Nucleus accumbens (tissue), 56 donors: ENCODE data around the gene LARGE2.

ENCODE experiments used
- DNase-seq, 56 donors: peaks; one replicate each; lab custom pipeline; 2025; lab: John Stamatoyannopoulos, UW

LARGE2 gene

DNA sequence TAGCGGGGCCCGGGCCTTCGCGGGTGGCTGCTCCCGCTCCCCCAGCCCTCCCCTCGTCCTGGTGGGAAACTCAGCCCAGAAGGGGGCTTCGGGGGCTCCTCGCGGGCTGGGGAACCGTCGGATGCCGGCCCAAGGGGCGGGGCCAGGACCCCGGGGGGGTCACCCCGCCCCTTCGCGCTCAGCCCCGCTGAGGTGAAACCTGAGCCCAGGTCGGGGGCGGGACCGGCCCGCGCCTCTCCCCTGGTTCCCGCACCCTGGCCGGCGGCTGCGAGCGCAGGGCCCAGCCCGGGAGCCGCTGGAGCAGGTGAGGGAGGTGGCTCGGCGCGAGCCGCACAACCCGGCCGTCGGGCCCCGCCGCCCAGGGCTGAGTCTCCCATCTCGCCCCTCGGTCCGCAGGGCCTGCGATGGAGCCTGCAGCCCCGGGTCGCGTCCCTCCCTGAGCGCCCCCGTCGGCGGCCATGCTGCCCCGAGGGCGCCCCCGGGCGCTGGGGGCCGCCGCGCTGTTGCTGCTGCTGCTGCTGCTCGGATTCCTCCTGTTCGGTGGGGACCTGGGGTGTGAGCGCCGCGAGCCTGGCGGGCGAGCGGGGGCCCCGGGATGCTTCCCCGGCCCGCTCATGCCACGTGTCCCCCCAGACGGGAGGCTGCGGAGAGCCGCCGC lies at the start of gene LARGE2:
Gene LARGE2 (plus strand): TSS at position 232 of the 658 bp plus-strand sequence. CDS start 227 bp downstream, at position 459.
- DNase-seq = no peak

- no peak for DNase-seq
These were observed 46.1 kb upstream of the LARGE2 start for GRCh38 chr11:45876401-45876800.

GRCh38 chr11:45877221-45877620 lies 45.2 kb upstream of the LARGE2 start:
- DNase-seq = no peak

GRCh38 chr11:45877845-45878244 lies 44.6 kb upstream of the LARGE2 start:
- DNase-seq = no peak

GRCh38 chr11:45879803-45880686 lies 42.4 kb upstream of the LARGE2 start:
- peak in 22 of 56 donors; percentile 15 to 72 (median 36) for DNase-seq

DNA sequence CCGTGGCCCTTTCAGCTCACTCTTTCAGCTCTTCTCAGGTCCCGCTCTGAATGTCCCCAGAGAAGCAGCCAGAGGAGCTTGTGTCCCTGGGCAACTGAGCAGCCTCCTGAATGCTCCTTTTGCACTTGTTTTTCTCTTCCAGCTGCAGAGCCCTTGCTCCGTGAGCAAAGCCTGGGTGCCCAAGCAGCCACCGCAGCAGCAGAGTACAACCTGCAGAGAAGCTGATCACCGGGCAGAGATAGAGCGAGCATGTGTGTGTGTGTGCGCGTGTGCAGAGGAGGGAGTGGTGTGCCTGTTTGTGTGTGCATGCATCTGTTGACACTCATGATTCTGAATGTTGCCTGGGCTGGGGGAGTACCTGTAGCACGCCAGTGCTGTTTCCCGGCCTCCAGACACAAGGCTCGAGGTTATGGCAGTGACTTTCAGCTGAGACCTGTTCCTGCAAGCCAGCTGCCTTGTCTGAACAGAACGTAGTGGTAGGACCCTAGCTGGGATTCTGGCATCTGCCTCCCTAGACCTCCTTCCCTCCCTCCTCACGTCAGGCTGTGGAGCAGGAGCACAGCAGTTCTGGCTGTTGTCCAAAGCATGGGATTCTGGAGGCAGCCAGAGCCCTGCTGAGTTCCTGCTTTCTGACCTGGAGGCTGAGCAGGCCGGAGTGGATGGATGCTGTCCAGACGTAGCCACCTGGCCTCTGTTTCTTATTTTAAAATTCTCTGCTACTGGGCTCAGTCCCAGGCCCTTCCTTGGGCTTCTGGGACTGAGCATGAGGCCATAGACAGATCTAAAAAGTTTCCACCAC lies 41.5 kb upstream of the LARGE2 start:
- no peak for DNase-seq

DNA sequence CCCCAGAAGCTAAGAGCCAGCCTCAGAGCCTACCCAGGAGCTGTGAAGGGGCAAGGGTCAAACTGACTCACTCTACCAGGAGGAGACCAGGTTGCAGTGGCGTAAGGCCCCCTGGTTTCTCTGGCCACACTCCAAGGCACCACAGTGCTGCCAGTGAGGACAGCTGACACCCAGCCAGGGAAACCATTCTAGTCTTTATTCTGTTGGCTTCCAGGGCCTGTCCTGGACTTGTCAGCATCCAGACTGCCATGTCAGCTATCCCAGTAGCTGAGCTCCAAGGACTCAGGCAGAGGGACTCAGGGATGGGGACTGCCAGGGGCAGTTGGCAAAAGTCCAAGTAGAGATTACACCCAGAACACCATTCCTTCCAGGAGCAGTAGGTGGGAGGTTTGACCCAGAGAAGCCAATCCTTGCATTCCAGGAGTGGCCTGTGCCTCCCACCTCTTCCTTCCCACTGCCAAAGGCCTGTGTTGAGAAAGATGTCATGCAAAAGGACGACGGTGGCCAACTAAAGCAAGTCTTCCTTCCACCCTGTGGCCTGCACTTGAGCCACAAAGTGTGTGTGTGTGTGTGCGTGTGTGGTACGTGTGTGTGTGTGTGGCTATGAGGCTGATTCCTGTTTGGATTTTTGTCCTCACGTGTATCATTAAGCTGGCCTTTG lies 40.6 kb upstream of the LARGE2 start:
- DNase-seq = no peak

GRCh38 chr11:45884596-45885185 lies 37.8 kb upstream of the LARGE2 start:
- DNase-seq = no peak

DNA sequence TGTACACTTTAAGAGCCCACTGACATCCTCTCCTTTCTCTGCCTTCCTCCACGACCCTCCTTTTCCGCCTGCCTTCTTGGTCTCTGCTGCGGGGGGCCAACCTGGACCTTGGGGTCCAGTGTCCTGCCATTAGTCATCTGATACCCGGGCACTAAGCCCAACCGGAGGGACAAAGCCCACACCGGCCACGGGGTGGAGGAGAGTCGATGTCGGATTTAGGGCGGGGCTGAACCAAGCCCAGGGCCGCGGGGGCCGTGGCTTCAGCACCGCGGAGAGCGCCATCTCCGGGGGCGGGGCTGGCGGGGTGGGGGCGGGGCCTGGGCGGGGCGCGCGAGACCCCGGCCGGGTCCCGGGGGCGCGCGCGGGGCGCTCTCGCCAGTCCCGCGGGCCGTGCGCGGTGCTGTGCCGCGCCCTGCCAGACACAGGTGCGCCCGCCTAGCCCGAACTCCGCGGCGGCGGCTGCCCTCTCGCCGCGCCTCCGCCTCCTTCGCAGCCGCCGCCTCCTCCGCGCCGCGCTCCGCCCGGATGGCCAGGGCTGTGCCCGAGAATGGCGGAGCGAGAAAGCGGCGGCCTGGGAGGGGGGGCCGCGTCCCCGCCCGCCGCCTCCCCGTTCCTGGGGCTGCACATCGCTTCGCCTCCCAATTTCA lies 37.1 kb upstream of the LARGE2 start, which contains the start of gene MAPK8IP1:
Gene MAPK8IP1 (plus strand): TSS at position 378 of the 647 bp plus-strand sequence. CDS start 170 bp downstream, at position 548.
- peak in 30 of 56 donors; percentile 23 to 75 (median 38) for DNase-seq

DNA sequence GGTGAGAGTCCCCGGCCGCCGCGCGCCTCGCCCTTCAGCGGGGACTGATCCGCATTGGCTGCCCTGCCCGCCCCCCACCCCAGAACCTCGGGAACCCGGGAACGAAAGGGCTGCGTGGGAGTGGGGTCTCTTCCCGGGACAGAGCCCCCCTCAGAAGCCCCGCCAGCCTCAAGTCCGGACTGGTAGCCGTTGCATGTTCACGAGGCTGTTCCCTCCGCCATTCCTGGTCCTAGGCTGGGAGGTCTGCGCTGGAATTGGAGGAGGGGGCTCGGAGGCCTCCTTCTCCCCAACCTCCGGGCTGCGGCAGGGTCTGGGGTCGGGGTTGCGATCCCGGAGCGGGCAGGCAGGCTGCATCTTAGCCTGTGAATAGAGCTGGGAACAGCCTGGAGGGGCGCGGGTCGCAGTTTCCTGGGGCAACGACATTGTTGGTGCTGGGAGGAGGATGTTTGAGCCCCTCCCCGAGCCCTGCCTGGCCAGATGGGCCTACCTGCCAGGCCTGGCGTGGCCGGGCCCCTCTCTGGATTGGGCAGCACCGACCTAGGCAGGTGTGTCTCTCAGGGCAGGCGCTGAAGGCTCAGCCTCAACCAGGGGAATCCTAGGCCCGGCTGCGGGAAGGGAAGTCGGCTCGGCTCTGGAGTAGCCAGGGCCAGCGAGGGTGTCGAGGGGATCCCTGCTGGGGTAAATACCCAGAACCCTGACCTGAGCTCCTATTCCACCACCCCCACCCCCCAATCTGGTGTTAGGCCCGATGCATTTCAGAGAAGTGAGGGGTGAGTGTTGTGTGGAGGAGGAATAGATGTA lies 36.3 kb upstream of the LARGE2 start:
- DNase-seq = peak in 1 of 56 donors; percentile 64

DNA sequence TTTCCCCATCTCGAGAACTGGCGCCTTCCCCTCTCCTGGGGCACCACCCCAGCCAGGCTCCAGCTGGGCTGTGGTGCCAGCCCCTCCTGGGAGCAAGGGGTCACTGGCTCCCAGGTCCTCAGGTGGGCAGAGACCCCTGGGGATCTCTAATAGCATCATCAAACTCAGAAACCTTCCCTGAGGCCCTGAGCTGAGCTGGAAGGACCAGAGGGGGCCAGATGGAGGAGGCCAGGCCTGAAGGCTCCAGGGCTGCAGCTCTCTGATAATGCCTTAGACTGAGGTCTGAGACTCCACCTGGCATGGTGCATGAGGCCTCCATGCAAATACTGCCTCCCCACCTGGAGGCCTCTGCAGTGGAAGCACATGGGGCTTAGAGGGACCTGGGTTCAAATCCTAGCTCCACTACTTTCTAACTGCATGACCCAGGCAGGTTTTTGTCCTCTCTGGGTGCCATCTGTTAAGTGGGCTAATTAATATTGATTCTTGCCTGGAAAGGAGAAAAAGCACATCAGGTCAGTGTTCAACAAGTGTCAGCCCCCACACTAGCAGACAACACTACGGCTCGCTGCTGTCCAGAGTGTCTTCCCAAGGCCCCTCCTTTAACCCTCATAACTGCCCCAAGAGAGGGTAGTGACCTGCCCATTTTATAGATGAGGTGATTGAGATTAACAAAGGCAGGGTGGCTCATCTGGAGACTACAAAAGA lies 35.5 kb upstream of the LARGE2 start:
- DNase-seq = no peak

DNA sequence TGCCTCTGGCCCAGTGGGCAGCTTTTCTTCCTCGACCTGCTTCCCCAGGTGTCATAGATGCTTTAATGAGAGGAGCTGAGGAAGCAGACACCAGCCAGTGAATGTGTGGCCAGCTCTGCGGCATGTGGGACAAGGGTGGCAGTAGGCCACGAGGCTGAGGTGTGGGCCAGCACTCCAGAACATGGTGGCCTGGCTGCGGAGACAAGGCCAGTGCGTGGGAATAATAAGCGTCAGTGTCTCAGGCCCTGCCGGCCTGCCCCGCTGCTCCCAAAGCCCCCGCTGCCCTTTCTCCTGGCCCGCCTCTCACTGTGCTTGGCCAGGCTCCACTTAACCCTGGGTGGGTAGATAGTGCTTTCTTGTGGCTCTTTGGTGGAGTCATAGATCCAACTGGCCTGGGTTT lies 34.9 kb upstream of the LARGE2 start:
- DNase-seq = no peak

- no peak for DNase-seq
These were observed 32.9 kb upstream of the LARGE2 start for GRCh38 chr11:45889555-45889954.

- DNase-seq = no peak
These were observed 32.5 kb upstream of the LARGE2 start for GRCh38 chr11:45889966-45890365.

- peak in 3 of 56 donors; percentile 15 to 24 (median 23) for DNase-seq
These were observed 31.4 kb upstream of the LARGE2 start for GRCh38 chr11:45890886-45891550.

GRCh38 chr11:45892856-45893255 lies 29.6 kb upstream of the LARGE2 start:
- no peak for DNase-seq

DNA sequence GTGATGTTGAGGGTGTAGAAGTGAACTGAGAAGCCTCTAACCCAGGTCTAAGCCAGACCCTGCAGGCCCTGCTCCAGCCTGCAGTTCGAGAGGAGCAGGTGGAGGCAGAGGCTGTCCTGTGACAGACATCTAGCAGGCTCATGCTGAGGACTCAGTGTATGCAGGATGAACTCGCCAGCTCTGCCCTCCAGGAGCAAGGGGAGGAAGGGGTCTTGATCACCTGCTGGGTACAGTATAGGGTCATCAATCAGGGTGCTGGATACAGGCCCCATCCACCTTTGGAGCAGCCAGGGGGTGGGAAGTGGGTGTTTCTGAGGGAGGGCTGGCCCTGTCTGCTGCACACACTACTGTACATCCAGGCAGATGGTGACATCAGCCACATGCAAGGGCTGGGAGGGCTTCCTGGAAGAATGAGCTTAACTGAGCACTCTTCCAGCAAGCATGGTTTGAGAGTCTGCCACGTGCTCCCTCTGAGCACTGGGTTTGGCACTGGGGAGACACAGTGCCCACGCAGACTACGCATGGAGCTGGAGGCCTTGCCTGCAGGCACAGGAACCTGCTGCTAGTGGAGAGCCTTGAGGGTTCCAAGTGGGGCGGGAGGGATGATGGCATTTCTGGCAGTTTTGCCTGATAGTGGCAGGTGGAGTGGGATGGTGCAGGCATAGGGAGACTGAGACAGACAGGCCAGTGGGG lies 27.8 kb upstream of the LARGE2 start:
- DNase-seq = peak in 10 of 56 donors; percentile 20 to 46 (median 38)
